KBM-7 (cell line): ENCODE data around the gene PNLDC1.

Experiments used
- DNase-seq: peaks from one replicate; pipeline ENCODE4 v3.0.0-alpha.2; 2015
- in situ Hi-C: fragments of 300-500 bp; cut with MboI; formaldehyde crosslinking; loops from 2 replicates; pipeline ENCODE4 v1.14.3; 2020; ENCODE audit warnings: low sequenced_read_pairs, low pct_unique_long_range_greater_than_20kb, mixed read lengths

PNLDC1 gene

DNA sequence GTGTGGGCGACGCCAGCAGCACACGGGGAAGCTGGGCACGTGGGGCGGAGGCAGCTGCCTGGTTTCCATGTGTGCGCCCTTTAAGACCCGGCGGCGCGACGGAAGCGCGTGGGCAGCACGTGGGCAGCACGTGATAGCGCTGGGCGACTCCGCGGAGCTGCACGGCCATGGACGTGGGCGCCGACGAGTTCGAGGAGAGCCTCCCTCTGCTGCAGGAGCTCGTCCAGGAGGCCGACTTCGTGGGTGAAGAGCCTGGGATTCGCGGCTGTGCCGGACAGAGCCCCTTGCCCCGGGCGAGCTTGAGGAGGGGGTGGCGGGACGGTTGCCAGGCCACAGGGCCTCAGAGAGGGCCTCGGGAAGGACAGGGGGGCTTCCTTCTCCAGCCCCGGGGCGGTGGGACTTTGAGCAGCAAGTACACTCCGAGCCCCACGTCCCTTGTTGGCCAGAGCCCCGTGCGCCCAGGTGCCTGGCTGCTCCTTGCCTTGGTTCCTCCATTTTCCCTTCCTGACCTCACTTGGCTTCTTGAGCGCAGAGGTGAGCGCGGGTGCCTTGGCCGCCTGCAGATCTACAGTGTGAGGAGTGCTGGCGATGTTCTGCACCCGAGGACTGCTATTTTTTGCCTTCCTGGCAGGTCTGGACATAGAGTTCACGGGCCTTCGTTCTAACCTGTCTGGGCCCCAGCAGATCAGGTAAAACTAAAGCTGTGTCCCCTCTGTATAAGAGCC, at the start of gene PNLDC1:
TSS of gene PNLDC1 (plus strand) at position 136 of the 725 bp plus-strand sequence. CDS start at position 168, 32 bp downstream.
- no peak for DNase-seq
- in situ Hi-C loops: no loop called here

DNA sequence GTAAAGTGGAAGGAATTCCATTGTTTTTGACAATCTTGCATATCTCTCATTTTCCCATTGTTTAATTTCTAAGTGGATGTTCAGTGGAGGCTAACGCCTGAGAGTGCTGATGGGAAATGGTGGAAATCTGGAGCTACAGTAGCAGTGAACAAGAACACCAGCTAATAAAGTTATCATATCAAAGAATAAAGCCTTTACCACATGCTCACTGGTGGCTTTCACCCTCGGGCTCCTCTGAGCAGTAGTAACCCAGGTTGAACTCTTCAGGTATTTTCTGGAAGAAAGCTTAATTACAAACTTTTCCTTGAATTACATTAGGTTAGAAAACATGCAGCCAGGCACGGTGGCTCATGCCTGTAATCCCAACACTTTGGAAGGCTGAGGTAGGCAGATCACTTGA, 48.6 kb upstream of the PNLDC1 start:
- in situ Hi-C loops: no loop called here
- no peak for DNase-seq

DNA sequence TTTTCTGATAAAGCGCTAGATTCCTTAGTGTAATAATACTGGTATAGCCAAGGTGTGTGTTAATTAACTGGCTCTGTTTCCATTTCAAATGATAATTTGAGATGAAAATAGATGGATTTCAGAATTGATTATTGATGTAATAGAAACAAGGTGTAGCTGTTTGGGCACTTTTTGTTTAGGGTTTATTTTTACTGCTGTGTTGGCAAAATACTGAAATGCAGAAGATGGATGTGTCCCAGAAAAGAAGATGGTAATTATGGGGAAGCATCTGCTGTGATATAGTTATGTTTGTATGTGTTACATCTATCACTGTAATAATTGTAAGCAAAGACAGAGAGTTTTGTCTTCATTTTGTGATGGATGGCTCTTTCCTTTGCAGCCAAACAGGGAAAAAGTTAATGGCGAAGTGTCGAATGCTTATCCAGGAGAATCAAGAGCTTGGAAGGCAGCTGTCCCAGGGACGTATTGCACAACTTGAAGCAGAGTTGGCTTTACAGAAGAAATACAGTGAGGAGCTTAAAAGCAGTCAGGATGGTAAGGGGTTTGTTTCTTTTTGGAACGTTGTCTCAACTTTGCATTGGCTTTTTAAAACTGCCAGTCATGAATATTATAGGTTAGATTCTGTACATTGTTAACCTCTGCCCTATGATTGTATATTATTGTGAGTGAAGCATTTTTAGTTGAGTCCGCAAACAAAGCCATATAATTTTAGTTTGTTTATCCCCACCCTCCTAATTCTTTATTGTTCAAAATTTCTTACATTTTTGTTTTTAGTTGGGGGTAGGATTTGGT, 46.8 kb upstream of the PNLDC1 start:
- DNase-seq: no peak
- in situ Hi-C loops: no loop called here

GRCh38 chr6:159754401-159754800, 45.7 kb upstream of the PNLDC1 start:
- in situ Hi-C loops: no loop called here
- DNase-seq: no peak

DNA sequence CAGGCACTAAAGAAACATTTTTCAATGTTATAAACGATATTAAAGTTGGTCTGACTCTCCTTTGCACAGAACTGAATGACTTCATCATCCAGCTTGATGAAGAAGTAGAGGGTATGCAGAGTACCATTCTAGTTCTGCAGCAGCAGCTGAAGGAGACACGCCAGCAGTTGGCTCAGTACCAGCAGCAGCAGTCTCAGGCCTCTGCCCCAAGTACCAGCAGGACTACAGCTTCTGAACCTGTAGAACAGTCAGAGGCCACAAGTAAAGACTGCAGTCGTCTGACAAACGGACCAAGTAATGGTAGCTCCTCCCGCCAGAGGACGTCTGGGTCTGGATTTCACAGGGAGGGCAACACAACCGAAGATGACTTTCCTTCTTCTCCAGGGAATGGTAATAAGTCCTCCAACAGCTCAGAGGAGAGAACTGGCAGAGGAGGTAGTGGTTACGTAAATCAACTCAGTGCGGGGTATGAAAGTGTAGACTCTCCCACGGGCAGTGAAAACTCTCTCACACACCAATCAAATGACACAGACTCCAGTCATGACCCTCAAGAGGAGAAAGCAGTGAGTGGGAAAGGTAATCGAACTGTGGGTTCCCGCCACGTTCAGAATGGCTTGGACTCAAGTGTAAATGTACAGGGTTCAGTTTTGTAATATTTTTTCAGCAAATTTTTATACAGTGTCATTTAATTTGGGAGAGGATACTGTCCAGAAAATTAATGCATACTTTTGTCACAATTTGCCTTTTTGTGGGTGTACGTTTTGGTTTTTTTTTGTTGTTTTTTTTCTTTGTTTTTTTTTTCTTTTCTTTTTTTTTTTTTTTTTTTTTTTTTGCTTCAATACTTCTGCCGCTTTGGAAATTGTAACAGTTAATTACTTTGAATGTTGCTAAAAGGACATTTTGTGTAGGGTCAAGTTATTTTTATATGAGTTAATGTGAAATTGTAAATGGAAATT, 44.8 kb upstream of the PNLDC1 start:
- no peak for DNase-seq
- in situ Hi-C loops: no loop called here

DNA sequence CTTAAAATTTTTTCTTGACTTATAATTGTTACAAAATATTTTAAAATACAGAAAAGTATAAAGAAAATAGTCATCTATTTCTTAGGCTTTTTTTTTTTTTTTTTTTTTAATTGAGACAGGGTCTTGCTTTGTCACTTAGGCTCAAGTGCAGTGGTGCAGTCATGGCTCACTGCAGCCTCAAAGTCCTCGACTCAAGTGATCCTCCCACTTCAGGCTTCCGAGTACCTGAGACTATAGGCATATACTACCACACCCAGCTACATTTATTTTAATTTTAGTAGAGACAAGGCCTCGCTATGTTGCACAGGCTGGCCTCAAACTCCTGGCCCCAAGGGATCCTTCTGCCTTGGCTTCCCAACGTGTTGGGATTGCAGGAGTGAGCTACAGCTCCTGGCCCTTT, 43.6 kb upstream of the PNLDC1 start:
- DNase-seq: no peak

DNA sequence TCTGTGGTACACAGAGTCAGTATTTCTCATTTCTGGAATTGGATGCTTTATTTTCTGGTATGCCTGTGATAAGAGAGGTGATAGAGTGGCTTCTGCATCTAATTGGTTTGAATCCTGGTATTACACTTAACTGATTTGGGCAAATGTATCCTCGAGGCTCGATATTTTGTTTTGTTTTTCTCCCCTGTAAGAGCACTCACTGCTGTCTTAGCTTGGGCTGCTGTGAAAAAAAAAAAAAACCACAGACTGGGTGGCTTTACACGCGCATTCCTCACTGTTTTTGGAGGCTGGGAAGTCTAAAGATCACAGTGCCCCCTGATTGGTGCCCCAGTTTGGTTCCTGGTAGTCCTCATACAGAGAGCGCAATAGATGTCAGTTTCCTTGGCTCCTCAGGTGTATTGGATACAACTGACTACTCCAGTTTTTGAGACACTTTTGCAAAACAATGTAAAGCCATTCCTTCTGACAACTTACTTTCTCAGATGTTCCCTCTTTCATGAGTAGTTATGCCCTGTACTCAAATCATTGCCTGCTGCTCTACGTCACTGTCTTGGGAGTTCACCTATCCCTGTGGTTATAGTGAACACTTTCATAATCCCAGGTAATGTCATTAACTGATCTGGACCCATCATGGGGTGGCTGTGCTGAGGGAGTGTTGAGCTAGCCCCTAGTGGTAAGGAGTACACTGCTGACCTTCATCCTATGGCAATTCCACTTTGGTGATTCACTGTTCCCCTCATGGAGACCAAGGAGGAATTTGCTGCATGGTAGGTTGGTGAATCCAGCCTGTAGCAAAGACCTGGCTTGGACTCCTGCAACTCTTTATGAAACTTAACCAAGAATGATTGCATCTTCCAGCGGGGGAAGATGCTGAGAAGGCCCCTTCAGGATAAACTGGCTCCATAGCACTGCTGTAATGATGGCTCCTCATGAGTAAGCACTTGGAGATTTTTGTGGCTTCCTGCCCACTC, 41.8 kb upstream of the PNLDC1 start:
- DNase-seq: no peak
- in situ Hi-C loops: no loop called here

More for the DNA sequence above, 43.6 kb upstream of the PNLDC1 start:
- in situ Hi-C loops: no loop called here

DNA sequence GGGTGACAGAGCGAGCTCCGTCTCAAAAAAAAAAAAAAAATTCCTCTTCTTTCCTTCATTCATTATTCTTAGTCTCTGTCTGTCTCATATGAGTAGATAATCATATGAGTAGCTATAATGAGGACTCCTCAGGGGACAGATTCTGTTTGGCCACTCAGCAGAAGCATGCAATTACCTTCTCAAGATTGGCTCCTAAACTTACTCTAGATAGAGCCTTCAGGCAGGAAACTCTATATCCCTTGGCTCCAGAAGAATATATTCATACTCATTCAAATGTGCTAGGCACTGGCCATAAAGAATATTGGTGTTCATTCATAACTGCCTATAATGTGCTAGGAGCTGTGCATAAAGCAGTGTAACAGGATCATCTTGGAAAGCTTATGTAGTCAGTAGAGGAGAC, 40.4 kb upstream of the PNLDC1 start:
- in situ Hi-C loops: no loop called here

GRCh38 chr6:159760602-159761057, 39.4 kb upstream of the PNLDC1 start:
- in situ Hi-C loops: no loop called here
- DNase-seq: no peak

More for the DNA sequence above, 40.4 kb upstream of the PNLDC1 start:
- no peak for DNase-seq

DNA sequence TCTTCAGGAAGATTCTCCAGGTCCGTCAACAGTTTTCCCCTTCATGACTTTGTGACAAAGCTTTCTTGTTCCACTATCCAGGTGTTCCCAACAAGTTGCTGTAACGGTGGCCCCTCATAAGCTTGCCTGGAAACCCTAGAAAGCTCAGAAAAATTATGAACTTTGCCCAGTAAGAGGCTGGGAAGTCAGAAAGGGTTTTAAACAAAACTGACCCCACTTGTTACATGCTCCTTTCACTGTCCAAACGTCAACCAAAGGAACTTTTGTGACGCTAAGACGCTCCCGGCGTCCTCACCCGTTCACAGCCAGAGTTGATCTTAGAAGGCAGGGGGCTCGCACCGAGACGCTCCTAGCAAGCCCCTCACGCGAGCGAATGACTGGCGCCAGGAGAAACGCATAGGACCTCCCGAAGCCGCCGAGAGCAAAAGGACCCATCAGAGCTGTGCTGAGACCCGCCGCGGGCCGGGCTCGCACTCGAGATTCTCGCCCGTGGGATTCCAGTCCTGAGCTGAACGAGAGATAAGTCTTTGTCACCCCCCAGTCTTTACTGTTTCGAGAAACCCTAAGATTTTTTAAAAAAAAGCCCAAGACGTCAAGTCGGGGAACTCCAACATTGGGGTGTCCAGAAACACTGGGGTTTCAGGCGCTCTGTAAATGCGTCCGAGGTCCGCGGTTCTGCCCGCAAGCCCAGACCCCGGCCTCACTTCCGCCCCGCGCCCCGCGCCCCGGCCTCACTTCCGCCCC, 38.8 kb upstream of the PNLDC1 start:
- no peak for DNase-seq
- in situ Hi-C loops: no loop called here

GRCh38 chr6:159761873-159762680, 38.0 kb upstream of the PNLDC1 start, which contains the start of gene ACAT2:
Gene ACAT2 (plus strand): TSS chr6:159762045. CDS start chr6:159762088, 43 bp downstream.
- peak; percentile 95 for DNase-seq
- in situ Hi-C loops: no loop called here

DNA sequence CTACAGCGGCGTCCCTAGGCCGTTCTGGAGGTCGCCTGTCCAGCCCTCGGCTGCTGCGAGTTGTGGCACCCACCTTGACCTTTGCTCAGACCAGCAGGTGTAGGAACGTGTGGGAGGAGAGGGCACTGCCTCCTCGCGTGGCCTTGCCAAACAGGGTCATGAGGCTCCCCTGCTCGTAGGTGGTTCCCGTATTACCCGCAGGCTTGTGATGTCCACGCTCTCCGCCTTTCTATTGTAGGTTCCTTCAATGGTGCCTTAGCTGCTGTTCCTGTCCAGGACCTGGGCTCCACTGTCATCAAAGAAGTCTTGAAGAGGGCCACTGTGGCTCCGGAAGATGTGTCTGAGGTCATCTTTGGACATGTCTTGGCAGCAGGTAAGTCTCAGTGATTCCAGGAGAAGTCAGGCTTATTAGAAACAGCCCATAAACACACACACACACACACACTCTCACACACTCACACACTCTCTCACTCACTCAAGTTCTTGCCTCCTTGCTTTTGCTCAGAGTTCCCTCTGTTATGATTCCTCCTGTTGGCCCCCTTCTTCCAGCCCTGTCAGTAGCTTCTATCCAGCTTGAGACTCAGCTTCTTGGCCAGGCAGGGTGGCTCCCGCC, 37.3 kb upstream of the PNLDC1 start:
- in situ Hi-C loops: no loop called here
- DNase-seq: peak; percentile 32

GRCh38 chr6:159766906-159767305, 33.2 kb upstream of the PNLDC1 start:
- DNase-seq: no peak
- in situ Hi-C loops: no loop called here

GRCh38 chr6:159769470-159769869, 30.6 kb upstream of the PNLDC1 start:
- DNase-seq: no peak
- in situ Hi-C loops: no loop called here

- no peak for DNase-seq
- in situ Hi-C loops: no loop called here
Observed at GRCh38 chr6:159772196-159772595, 27.9 kb upstream of the PNLDC1 start.

DNA sequence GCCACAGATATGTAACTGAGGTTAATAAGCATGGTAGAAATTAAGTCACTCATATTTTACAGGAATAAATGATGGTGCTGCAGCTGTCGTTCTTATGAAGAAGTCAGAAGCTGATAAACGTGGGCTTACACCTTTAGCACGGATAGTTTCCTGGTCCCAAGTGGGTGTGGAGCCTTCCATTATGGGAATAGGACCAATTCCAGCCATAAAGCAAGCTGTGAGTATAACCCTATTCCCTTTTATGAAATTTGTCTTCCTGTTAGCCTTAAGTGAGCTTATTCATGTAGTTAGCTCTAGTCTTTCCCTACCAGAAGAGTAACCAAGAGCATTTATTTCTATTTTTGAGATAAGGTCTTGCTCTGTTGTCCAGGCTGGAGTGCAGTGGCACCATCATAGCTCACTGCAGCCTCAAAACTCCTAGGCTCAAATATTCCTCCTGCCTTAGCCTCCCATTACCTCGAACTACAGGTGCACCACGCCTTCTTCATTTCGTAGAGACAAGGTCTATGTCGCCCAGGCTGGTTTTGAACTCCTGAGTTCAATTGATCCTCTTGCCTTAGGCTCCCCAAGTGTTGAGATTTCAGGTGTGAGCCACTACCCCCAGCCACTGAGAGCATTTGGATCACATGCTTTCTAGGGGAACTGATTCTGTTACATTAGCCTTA, 22.7 kb upstream of the PNLDC1 start:
- DNase-seq: no peak
- in situ Hi-C loops: no loop called here
